Fibroblast of upper back skin (primary cell): Measurements from ENCODE around the gene NTSR2.

Source experiments
- DNase-seq: peaks from one replicate; pipeline ENCODE4 v3.0.0-alpha.2; 2013

Gene NTSR2, protein sequence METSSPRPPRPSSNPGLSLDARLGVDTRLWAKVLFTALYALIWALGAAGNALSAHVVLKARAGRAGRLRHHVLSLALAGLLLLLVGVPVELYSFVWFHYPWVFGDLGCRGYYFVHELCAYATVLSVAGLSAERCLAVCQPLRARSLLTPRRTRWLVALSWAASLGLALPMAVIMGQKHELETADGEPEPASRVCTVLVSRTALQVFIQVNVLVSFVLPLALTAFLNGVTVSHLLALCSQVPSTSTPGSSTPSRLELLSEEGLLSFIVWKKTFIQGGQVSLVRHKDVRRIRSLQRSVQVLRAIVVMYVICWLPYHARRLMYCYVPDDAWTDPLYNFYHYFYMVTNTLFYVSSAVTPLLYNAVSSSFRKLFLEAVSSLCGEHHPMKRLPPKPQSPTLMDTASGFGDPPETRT

DNA sequence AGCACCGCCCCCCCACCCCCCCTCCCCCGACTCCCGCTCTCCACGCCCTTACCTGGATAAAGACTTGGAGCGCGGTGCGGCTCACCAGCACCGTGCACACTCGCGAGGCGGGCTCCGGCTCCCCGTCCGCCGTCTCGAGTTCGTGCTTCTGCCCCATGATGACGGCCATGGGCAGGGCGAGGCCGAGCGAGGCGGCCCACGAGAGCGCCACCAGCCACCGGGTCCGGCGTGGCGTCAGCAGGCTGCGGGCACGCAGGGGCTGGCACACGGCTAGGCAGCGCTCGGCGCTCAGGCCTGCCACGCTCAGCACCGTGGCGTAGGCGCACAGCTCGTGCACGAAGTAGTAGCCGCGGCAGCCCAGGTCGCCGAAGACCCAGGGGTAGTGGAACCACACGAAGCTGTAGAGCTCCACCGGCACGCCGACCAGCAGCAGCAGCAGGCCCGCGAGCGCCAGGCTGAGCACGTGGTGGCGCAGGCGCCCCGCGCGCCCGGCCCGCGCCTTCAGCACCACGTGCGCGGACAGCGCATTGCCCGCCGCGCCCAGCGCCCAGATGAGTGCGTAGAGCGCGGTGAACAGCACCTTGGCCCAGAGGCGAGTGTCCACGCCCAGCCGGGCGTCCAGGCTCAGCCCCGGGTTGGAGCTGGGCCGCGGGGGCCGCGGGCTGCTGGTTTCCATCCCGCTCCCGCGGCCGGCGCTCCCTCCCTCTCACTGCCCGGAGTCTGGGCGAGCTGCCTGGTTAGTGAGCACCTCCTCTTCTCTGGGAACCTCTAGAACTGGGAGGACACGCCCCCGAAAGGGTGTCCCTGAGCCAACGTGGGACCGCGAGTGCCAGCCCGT is at the start of gene NTSR2:
TSS of gene NTSR2 (minus strand) at position 742 of the 838 bp plus-strand sequence. CDS start at position 676, 66 bp downstream.
- DNase-seq, result peak; percentile 43

DNA sequence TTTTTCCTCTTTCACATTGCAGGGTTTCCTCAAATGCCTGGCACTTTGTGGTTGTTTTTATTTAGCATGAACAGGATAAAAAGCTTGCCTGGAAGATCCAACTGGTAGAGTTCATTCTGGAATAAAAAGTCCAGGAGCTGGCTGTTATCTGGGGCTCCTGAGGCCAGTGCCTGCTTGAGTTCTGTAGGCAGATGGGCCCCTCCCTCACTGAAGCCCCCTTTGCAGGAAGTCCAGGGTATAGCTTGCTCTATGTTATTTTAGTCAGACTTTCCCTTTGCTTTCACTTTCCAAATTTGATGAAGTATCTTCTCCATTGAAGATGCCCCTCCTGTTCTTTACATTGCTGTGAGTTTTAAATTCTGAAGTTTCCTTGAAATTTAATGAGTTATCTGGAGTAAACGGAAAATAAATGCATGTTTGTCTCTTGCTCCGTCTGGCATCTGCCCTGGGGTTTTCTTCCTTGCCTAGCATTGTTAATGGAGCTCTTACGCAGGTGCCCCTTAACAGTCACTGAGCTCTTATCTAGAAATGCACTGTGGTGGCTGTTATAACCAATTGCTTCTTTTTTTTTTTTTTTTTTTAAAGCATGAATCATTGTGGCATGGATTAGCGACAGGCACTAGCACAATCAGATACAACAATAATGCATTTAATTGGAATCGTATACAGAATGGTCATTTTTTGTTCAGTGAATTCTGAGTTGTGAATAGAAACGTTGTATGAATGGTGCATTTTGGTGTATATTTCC is 49.4 kb upstream of the NTSR2 start:
- no peak for DNase-seq

DNA sequence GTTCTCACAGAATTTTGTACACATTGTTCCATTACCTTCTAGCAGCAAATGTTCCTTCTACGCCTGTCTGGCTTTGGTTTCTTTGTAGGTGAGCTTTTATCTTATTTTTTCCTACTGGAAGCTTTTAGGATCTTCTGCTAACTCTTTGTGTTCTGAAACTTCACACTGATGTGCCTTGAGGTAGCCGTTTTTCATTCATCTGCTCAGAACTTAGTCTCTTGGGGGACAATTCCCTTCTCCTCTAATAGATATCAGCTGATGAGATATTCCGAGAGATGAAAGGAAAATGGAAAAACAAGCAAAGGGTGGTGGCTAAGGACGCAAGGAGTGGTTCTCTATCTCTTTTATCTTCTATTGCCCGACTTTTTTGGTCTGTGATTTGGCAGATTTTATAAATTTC is 48.6 kb upstream of the NTSR2 start:
- no peak for DNase-seq

- DNase-seq, result no peak
These were observed 47.6 kb upstream of the NTSR2 start for GRCh38 chr2:11717623-11718022.

DNA sequence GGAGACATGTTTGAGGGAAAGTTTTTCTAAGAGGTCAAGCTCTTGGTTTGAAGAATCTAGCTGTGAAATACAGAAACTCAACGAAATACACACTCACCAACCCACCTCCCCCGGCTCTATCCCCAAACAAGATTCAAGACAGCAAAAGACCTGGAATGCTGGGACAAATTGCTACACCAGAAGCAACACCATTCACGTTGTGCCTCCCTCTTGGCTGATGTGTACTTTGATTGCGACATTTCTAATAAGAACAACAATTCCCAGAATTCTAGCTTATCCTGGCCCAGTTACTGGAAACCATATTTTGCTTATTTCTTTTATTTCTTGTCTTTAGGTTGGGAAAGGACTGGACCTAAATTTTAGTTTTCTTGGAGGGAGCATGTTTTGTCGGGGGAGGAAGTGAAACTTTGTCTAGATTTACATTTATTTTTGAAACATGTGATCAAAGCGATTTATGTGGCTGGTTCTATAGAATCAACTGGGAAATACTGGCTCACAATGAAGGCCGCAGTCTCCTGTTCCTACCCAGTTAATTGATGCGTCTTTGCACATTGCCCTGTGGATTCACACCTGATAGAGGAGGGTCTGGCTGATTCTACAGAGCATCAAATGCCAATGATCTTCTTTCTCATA is 46.8 kb upstream of the NTSR2 start:
- DNase-seq, result peak; percentile 39

DNA sequence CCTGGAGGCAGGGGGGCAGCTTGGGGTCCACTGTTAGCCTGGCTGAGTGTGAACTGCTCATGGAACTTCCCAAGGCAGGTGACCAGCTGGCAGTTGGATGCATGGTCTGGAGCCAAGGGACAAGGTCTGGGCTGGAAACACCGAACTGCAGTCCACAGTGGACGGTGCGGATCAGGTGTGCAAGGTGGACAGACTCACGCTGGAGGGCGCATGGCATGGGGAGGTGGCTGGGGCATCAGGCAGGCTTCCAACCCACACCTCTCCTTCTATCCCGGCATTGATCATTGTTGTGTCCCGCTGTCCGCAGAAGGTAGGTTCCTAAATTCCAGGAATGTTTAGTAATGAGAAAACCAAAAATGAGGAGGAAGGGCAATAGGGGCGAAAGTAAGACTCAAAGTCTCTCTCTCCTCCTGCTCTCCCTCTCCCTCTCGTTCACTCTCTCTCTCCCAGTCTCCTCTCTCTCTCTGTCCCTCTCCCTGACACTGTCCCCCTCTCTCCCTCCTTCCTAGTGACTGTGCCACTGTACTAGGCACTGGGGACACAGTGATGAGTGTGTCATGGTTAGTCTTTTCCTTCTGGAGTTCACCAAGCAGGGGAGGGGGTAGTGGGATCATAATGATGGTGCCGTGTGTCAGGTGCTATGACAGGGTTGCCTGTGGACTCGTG is 46.1 kb upstream of the NTSR2 start:
- no peak for DNase-seq

DNA sequence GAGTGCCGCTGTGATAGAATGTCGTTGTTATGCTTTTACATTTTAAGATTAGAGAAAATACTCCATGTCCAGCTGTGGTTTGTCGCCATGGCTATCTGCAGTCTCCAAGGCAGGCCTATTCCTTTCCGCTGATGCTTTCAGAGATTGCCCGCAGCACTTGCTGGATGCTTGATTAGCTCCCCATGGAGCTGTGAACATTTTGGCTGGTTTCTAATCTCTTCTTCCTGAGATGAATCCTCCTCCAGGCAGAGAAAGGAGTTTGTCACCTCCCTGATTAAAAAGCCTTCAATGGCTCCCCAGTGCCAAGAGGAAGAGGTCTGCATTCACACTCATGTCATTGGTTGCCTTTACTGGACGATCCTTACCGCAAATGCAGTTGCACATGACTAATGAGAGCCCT is 43.8 kb upstream of the NTSR2 start:
- DNase-seq, result no peak

- DNase-seq, result no peak
These were observed 42.9 kb upstream of the NTSR2 start for GRCh38 chr2:11712866-11713265.

GRCh38 chr2:11711751-11712150 is 41.8 kb upstream of the NTSR2 start:
- no peak for DNase-seq

DNA sequence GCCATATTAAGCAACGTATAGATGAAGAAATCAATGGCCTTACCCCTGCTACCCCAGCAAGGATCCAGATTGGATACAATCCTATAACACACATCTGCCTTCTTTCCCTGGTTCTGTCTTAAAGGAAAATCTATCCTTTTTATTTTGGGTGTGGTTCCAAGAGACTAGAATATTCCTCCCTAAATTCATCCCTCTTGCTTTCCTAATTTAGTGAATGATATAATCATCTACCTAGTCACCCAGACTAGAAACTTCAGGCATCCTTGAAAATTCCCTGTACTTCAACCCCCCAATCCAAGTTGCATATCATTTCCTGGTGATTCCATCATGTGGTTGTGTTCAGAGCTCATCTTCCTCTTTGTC is 41.3 kb upstream of the NTSR2 start:
- DNase-seq, result no peak

- DNase-seq, result peak; percentile 59
These were observed 40.8 kb upstream of the NTSR2 start for GRCh38 chr2:11710632-11711353.

GRCh38 chr2:11710210-11710609 is 40.2 kb upstream of the NTSR2 start:
- peak; percentile 84 for DNase-seq

DNA sequence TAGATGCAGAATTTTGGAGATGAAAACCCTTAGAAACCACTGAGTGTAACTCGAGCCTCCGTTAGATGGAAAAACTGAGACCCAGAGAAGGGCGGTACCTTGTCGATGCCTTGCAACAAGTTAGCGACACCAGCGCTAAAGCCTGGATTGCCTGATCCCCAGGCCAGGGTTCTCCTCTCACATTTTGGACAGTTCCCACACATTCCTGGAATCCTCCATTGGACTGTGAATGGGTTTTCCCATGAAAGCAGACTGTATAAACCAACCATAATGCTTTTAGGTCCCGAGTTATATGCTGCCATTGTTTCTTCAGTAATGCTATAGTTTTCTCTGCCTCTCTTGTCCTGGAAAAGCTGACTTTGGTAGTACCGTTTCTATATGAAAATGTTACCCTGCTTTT is 39.3 kb upstream of the NTSR2 start:
- DNase-seq, result no peak

- peak; percentile 58 for DNase-seq
These were observed 38.1 kb upstream of the NTSR2 start for GRCh38 chr2:11708106-11708505.

- no peak for DNase-seq
These were observed 35.7 kb upstream of the NTSR2 start for GRCh38 chr2:11705711-11706110.

DNA sequence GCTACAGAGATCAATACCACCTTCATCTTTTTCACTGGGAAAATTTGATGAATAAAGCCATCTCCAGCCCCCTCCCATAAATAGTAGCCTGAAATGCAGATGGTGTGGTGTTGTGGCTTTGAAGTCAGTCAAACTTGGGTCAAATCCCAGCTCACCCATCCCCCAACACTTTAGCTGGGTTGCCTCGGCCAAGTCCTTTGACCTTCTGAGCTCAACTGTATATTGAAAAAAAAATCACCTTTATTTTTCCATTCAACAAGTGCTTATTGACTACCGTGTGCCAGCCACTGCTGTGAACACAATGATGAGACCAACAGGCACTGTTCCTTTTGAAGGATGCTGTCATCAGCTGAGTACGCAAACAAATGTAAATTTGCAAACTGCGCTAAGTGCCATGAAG is 35.1 kb upstream of the NTSR2 start:
- DNase-seq, result no peak

DNA sequence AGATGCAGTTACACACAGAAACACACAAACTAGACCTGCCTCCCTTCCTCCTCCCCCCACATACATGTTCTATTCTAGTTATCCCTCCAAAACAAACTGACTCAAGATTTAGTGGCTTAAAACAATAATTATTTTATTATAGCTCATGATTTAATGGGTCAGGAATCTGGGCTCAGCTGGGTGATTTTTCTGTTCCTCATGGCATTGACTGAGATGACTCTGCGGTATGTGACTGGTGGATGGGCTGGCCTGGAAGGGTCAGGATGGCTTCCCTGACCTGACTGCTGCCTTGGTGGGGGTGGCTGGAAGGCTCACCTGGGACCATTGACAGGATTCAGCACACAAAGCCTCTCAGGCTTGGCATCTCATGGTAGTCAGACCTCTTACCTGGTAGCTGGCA is 33.7 kb upstream of the NTSR2 start:
- peak; percentile 43 for DNase-seq

DNA sequence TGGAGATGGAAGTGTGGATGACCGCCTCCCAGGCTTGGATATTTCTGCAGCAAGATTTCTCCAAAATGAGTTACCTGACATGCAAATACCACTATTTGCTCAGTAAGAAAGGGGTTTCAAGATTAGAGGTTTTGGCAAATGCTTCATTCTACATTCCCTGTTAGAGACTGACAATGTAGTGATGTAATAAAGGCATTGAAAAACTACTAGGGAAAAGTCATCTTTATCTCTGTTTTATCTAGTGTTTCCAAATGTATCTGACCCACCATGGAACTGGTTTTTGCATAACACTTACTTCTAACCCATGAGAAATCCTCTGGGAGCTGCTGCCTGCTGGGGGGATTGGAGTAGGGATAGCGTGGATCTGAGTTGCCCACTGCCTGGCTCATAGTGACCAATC is 33.0 kb upstream of the NTSR2 start:
- no peak for DNase-seq

DNA sequence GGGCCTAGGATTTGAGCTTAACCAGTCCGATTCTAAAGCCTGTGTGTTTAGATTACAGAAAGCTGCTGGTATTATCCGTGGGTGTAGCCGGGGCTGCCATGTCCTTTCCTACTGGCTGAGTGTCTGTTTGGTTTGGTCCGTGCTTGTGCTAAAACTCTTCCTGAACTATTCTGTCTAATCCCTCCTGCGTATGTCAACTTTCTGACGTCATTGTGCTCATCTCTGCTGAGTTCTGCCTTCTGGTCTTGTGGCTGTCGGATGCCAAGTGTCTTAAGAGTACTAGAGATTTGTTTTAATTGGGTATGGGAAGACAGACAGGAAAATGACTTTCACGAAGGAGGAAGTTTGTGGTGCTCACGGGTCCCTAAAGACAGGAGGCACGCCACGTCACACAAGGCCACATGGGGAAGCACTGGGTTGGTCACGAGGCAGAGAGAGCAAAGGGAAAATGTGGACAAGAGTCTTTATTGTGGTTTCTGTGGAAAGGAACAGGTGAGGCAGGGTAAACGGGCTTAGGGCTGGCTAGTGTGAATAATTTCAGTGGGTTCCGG is 31.8 kb upstream of the NTSR2 start:
- DNase-seq, result no peak

DNA sequence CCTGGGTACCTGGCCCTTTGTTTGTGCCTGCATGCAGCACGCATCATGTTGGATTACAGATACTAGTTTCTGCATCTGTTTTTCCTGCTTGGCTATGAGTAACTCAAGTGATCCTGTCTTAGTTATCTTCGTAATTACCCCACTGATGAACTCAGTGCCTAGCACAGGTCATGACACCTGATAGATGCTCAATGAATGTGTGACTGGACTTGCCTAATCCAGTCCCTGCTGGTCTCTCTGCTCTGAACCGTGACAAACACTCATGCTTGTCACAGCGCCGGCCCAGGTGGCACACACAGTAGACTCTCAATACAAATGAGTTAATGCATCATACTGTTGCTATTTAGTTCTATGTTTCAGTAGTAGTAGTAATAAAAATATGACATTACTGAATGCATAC is 31.2 kb upstream of the NTSR2 start:
- DNase-seq, result no peak
